ENCODE data around the gene KIF22.
"Not testable (repeated sequence)": the region's sequence is repeated elsewhere in the genome, so short reads cannot be mapped to it uniquely, and the experiment has no call there.

Gene KIF22

GRCh38 chr16:29767062-29767461 lies 23.5 kb upstream of the KIF22 start:
- no peak for FAIRE-seq

GRCh38 chr16:29769507-29769906 lies 21.0 kb upstream of the KIF22 start:
- FAIRE-seq, result no peak

GRCh38 chr16:29770250-29770929 lies 20.2 kb upstream of the KIF22 start:
- no peak for FAIRE-seq

- FAIRE-seq, result not testable (repeated sequence)
These were observed 18.2 kb upstream of the KIF22 start for GRCh38 chr16:29772330-29772729.

GRCh38 chr16:29774730-29775129 lies 15.8 kb upstream of the KIF22 start:
- FAIRE-seq, result no peak

GRCh38 chr16:29775742-29776408 lies 14.7 kb upstream of the KIF22 start:
- no peak for FAIRE-seq

GRCh38 chr16:29777576-29778350 lies 12.8 kb upstream of the KIF22 start, which contains the start of gene ZG16:
Gene ZG16, plus strand, starts transcription at chr16:29778256. Its CDS starts 1,011 bp downstream, at chr16:29779267.
- FAIRE-seq, result no peak

GRCh38 chr16:29779474-29779873 lies 11.1 kb upstream of the KIF22 start:
- FAIRE-seq, result no peak

GRCh38 chr16:29783094-29783953 lies 7.2 kb upstream of the KIF22 start:
- FAIRE-seq, result not testable (repeated sequence)

- FAIRE-seq, result no peak
These were observed 6.4 kb upstream of the KIF22 start for GRCh38 chr16:29784157-29784556.

GRCh38 chr16:29784901-29785500 lies 5.5 kb upstream of the KIF22 start:
- FAIRE-seq, result no peak

GRCh38 chr16:29787155-29787554 lies 3.4 kb upstream of the KIF22 start:
- not testable (repeated sequence) for FAIRE-seq

GRCh38 chr16:29789775-29790182 lies 772 bp upstream of the KIF22 start:
- no peak for FAIRE-seq

- FAIRE-seq, result no peak
These were observed 646 bp downstream of the KIF22 start for GRCh38 chr16:29790949-29791844.

- no peak for FAIRE-seq
These were observed 1.6 kb downstream of the KIF22 start for GRCh38 chr16:29791845-29792807.

GRCh38 chr16:29793153-29793552 lies 2.6 kb downstream of the KIF22 start:
- not testable (repeated sequence) for FAIRE-seq

GRCh38 chr16:29794231-29794710 lies 3.7 kb downstream of the KIF22 start:
- no peak for FAIRE-seq

- FAIRE-seq, result no peak
These were observed 11.9 kb downstream of the KIF22 start for GRCh38 chr16:29802416-29802935.

GRCh38 chr16:29804020-29804419 lies 13.5 kb downstream of the KIF22 start:
- FAIRE-seq, result no peak

Measured in endometrium (tissue), 2 donors.